Measurements from ENCODE around the gene GBX1. TPM values are rescaled to one million over a fixed set of nuclear protein-coding genes. Genes with fewer than 3 reads are reported as not detected.

Gene GBX1
- total and polyA plus RNA-seq, 4 donors, result not detected

- Histone ChIP-seq H3K36me3 (ENCODE audit: control insufficient read depth in 4 of 4, insufficient read depth in 4 of 4, low read length in 4 of 4) (no peaks in the 10 kb centered on the region), H3K4me3 (no peak overlapping the region), H3K27me3 (ENCODE audit: control insufficient read depth in 3 of 3, insufficient read depth in 3 of 3, low read length in 2 of 3) (no peaks in the 10 kb centered on the region), H3K27ac (ENCODE audit: low read depth in 1 of 2, low read length in 1 of 2) (no peak overlapping the region), H3K4me1 (ENCODE audit: control insufficient read depth in 5 of 5, insufficient read depth in 5 of 5, low read length in 5 of 5) (peaks cover 0 to 7% (median 0%) of the 10 kb centered on the region in 5 donors), H3K9ac (ENCODE audit: insufficient read depth in 1 of 2, low read length in 2 of 2) (no peak overlapping the region), H3K9me3 (ENCODE audit: control insufficient read depth in 4 of 4, insufficient read depth in 3 of 4, low read length in 3 of 4) (no peaks in the 10 kb centered on the region)
- WGBS, 2 donors, result 67 to 71% methylated on average over 7 of the region's 7 CpGs
- ATAC-seq (ENCODE audit: insufficient read depth, low FRiP score) (no peak), DNase-seq (no peak)
- no peak for TF ChIP-seq CTCF (IDR thresholded peaks at IDR 0.05; ENCODE audit: control extremely low read depth, extremely low read depth)
Observed at GRCh38 chr7:151194188-151194587, 26.7 kb upstream of the GBX1 start.

GRCh38 chr7:151193203-151193978 is 25.9 kb upstream of the GBX1 start:
- TF ChIP-seq CTCF (IDR thresholded peaks at IDR 0.05; ENCODE audit: control extremely low read depth, extremely low read depth), result no peak
- ATAC-seq (ENCODE audit: insufficient read depth, low FRiP score), result no peak
- Histone ChIP-seq H3K9ac (ENCODE audit: insufficient read depth in 1 of 2, low read length in 2 of 2) (no peak overlapping the region), H3K36me3 (ENCODE audit: control insufficient read depth in 4 of 4, insufficient read depth in 4 of 4, low read length in 4 of 4) (no peaks in the 10 kb centered on the region), H3K27ac (ENCODE audit: low read depth in 1 of 2, low read length in 1 of 2) (no peak overlapping the region), H3K27me3 (ENCODE audit: control insufficient read depth in 3 of 3, insufficient read depth in 3 of 3, low read length in 2 of 3) (no peaks in the 10 kb centered on the region), H3K4me1 (ENCODE audit: control insufficient read depth in 5 of 5, insufficient read depth in 5 of 5, low read length in 5 of 5) (no peaks in the 10 kb centered on the region), H3K4me3 (no peak overlapping the region), H3K9me3 (ENCODE audit: control insufficient read depth in 4 of 4, insufficient read depth in 3 of 4, low read length in 3 of 4) (no peaks in the 10 kb centered on the region)
- WGBS, 2 donors, result 91 to 96% methylated on average over 14 of the region's 14 CpGs
- no peak for DNase-seq

GRCh38 chr7:151192002-151192539 is 24.6 kb upstream of the GBX1 start:
- DNase-seq (no peak), ATAC-seq (ENCODE audit: insufficient read depth, low FRiP score) (no peak)
- Histone ChIP-seq H3K9me3 (ENCODE audit: control insufficient read depth in 4 of 4, insufficient read depth in 3 of 4, low read length in 3 of 4) (no peaks in the 10 kb centered on the region), H3K4me1 (ENCODE audit: control insufficient read depth in 5 of 5, insufficient read depth in 5 of 5, low read length in 5 of 5) (no peaks in the 10 kb centered on the region), H3K36me3 (ENCODE audit: control insufficient read depth in 4 of 4, insufficient read depth in 4 of 4, low read length in 4 of 4) (no peaks in the 10 kb centered on the region), H3K27ac (ENCODE audit: low read depth in 1 of 2, low read length in 1 of 2) (no peak overlapping the region), H3K27me3 (ENCODE audit: control insufficient read depth in 3 of 3, insufficient read depth in 3 of 3, low read length in 2 of 3) (no peaks in the 10 kb centered on the region), H3K9ac (ENCODE audit: insufficient read depth in 1 of 2, low read length in 2 of 2) (no peak overlapping the region), H3K4me3 (no peak overlapping the region)
- 95 to 96% methylated on average over 23 of the region's 23 CpGs for WGBS, 2 donors
- no peak for TF ChIP-seq CTCF (IDR thresholded peaks at IDR 0.05; ENCODE audit: control extremely low read depth, extremely low read depth)
